ENCODE results near the gene FTCDNL1.

Gene FTCDNL1

DNA sequence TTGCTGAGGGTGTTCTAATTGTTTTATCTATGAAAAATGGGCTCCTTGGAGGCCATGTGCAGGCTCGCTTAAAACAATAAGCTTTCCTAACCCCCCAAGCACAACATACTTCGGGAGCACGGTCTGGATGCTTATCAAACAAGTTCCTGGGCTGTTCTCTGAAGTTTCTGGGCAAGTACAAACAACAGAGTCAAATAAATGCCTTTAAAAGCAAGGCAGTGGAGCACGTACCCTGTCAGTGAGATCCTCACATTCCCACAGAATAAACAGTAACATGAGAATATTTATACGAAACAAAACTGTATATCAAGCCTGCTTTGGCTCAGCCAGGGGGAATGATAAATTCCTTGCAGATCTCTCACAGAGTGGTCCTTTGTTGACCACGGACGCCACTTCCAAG, 44.8 kb downstream of the FTCDNL1 start:
- TF ChIP-seq, protein P1, sequence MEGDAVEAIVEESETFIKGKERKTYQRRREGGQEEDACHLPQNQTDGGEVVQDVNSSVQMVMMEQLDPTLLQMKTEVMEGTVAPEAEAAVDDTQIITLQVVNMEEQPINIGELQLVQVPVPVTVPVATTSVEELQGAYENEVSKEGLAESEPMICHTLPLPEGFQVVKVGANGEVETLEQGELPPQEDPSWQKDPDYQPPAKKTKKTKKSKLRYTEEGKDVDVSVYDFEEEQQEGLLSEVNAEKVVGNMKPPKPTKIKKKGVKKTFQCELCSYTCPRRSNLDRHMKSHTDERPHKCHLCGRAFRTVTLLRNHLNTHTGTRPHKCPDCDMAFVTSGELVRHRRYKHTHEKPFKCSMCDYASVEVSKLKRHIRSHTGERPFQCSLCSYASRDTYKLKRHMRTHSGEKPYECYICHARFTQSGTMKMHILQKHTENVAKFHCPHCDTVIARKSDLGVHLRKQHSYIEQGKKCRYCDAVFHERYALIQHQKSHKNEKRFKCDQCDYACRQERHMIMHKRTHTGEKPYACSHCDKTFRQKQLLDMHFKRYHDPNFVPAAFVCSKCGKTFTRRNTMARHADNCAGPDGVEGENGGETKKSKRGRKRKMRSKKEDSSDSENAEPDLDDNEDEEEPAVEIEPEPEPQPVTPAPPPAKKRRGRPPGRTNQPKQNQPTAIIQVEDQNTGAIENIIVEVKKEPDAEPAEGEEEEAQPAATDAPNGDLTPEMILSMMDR (conservative IDR thresholded peaks at IDR 0.05): no peak
- peak overlapping the region; percentile 56 for H3K27ac ChIP-seq

DNA sequence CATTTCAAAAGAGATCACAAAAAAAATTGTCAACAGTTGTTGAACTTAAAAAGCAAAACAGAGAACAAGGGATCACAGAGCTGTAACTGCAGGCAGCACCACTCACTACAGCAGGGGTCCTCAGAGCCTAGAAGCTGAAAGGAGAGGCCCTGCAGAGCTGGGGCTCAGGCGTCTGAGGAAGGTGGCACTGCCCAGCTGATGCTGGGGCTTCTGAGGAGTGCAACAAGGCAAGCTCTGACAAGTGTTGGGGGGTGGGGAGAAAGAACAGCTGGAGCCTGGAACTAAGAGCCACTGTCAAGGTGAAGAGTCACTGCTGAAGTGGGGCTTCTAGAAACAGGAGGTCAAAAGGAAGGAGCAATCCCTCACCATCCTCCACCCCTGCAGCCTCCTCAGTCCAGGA, 46.2 kb downstream of the FTCDNL1 start:
- TF ChIP-seq, protein P1 (conservative IDR thresholded peaks at IDR 0.05): no peak
- no peak overlapping the region; the same call in 1 of the 2 replicates for H3K27ac ChIP-seq

DNA sequence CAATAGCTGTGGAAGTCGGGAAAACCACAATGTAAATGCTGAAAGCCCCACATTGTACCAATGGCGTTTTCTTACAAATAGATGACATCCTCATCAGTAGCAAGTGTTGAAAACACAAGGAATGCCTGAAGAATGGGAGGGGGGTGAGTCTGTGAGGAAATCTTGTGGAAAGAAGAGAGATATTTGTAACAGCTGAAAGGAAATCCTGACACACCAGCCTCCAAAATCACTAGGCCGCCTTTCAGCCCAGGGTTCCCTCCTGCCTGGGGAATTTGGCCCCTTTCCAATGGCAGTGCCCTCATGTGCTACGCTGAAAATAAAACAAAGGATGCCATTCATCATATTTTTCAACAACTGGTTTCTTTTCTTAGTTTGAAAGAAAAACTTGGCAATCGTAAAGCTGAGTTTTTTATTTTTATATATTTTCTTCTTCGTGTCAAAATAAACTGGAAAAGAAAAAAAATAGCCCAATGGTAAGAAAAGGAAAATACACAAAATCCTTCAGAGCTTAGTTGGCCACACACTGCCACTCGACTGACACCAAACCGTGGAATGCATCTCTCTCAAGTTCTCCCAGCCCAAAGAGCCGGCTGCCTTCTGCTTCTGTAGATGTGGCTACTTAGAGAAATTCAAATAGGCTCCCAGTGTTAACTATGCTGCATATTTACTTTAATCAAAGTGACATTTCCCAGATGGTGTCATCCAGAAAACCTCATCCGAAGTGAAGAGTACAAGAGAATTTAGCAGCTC, 52.0 kb downstream of the FTCDNL1 start:
- TF ChIP-seq, protein P1 (conservative IDR thresholded peaks at IDR 0.05): no peak
- H3K27ac ChIP-seq: no peak overlapping the region

DNA sequence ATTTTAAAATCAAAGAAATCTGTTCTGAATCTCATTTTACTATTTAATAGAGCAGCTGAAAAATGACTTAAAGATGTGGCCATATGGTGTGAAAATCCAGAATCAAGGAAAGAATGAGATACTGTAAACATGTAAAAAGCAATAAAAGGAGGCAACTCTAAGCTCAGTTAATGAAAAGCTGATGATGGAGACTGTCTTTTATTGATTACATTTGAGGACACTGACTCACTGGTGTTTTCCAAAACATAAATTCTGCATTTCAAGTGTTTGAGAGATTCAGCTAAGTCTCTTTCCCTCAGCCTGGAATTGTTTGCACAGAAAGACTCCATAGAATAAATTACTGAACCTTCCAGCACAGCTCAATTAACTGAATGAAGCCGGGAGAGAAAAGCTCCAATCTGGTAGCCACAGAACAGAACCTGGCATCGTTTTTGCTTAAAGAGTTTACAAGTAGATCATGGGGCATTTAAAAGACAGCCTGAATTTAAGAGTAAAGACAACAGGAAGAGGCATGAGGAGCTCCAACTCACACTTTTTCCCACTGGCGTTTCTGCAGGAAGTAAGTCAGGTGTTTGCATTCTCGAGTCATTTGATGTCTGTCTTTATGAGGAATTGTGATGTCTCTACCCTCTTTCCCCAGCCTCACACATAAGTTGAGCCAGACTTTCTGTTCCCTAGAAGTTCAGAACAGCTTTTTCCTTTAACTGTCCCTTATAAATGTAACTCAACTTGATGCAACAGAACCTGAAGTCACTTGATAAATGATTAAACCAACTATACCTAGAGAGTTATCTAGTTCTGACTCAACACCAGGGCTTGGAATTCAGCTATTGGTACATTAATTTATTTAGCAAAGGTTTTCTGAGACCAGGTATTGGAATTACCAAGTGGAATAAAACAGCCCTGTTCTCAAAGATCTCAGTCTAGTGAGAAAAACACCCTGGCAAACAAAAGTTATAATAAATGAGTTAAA, 53.3 kb downstream of the FTCDNL1 start:
- H3K27ac ChIP-seq: no peak overlapping the region
- TF ChIP-seq, protein P1 (conservative IDR thresholded peaks at IDR 0.05): no peak

DNA sequence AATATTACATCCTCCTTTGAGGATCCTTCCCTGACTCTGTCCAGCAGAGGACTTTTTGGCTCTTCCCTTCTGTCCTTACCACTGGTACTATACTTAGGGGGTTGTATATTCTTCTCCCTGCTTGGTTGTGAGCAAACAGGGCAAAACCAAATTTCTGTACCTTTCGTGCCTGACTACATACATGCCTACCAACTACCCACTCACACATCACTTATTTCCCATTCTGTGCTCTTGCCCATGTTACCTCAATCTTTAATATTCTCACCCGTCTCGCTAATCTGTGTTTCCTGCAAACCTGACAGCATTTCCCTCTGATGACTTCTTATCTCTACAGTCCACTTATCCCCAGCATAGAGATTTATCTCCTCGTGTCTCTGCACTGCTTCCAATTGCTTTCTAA, 58.6 kb downstream of the FTCDNL1 start:
- H3K27ac ChIP-seq: no peak overlapping the region
- TF ChIP-seq, protein P1 (conservative IDR thresholded peaks at IDR 0.05): no peak

DNA sequence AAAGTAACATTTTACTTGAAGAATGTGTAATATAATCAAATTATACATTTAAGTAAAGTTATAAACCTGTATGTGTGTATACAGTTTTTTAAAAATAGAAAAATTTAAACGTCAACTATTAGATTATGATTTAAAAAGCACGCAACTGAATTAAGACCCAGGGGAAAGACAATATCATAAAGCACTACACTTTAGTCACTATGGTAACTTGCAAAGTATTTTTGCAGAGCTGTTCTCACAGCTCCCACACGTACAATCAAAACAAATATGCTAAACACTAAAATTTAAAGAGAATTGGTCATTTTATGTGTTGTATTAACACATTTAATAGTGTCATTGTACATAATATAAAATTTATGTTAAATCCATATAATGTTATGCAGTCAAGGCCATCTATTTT, 59.7 kb downstream of the FTCDNL1 start:
- no peak overlapping the region for H3K27ac ChIP-seq

DNA sequence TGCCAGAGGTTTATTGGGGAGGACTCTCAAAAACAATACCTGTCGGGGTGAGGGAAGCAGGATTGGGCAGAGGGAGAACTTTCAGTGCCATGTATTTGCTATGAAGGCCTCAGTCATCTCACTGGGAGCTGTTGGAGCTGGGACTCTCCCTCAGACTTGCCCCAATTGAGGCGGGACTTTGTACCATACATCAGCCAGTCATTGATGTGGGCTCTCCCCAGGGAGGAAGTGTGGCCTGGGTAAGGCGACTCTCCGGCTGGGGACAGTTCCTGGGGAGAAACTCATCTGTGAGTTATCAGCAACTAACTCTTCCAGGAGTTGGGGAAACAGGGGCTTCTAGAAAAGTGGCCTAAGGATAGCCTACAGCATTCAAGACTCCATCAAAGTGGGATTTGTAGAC, 66.5 kb downstream of the FTCDNL1 start:
- no peak overlapping the region for H3K27ac ChIP-seq
- TF ChIP-seq, protein P1 (conservative IDR thresholded peaks at IDR 0.05): no peak

More for the DNA sequence above, 59.7 kb downstream of the FTCDNL1 start:
- TF ChIP-seq, protein P1 (conservative IDR thresholded peaks at IDR 0.05): no peak
